Effector CD8-positive, alpha-beta T cell (primary cell): ENCODE data around the gene SLC28A1.
"Not testable (repeated sequence)": the region's sequence is repeated elsewhere in the genome, so short reads cannot be mapped to it uniquely, and the experiment has no call there.

ENCODE experiments used
- DNase-seq: peaks from one replicate; lab custom pipeline; 2025; lab: John Stamatoyannopoulos, UW
- total RNA-seq, 4 experiments: gene quantifications; one replicate each; lab custom pipeline; 2026; lab: John Stamatoyannopoulos, UW

The SLC28A1 gene, protein sequence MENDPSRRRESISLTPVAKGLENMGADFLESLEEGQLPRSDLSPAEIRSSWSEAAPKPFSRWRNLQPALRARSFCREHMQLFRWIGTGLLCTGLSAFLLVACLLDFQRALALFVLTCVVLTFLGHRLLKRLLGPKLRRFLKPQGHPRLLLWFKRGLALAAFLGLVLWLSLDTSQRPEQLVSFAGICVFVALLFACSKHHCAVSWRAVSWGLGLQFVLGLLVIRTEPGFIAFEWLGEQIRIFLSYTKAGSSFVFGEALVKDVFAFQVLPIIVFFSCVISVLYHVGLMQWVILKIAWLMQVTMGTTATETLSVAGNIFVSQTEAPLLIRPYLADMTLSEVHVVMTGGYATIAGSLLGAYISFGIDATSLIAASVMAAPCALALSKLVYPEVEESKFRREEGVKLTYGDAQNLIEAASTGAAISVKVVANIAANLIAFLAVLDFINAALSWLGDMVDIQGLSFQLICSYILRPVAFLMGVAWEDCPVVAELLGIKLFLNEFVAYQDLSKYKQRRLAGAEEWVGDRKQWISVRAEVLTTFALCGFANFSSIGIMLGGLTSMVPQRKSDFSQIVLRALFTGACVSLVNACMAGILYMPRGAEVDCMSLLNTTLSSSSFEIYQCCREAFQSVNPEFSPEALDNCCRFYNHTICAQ
- total RNA-seq: 0 to 0.62 (median 0) reads per million in 4 experiments

DNA sequence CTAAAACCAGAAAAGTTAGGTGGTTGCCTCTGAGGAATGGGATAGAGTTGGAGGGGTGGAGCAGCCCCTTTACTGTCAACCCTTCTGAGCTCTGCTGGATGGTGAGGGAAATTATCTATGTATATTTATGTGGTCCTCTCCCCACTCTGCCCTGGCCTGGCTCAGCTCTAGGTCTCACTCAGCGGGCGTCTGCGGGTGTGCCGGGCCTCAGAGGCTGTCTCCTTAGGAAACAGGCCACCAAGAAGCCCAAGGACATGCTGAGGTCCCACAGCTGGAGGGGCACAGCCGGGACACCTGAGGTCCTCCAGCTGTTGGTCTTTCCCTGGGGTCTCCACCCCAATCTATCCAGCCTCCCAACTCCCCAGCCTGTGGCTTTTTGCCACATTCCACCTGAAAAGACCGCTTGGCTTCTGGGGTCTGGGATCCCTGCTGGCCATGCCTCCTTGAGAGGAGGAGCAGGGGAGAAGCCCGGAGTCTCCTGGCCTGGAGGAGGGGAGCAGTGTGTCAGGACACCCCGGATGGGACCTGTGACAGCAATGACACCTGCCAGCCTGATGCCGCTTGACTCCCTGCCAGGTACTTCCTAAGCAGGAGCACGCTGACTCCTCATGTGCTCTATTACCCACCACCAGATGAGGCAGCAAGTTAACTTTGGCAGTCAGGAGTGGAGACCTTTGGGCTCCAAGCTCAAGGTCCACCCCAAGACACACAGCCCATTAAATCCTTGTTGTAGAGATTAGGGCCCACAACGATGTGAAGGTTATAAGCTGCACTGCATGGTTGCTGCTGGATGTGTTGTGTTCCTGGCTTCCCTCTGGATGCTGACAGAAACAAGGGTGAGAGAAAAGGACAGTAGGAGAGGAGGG is at the start of gene SLC28A1:
Gene SLC28A1 (plus strand): TSS at position 747 of the 866 bp plus-strand sequence. CDS start 3,099 bp downstream, outside the sequence.
- no peak for DNase-seq

DNA sequence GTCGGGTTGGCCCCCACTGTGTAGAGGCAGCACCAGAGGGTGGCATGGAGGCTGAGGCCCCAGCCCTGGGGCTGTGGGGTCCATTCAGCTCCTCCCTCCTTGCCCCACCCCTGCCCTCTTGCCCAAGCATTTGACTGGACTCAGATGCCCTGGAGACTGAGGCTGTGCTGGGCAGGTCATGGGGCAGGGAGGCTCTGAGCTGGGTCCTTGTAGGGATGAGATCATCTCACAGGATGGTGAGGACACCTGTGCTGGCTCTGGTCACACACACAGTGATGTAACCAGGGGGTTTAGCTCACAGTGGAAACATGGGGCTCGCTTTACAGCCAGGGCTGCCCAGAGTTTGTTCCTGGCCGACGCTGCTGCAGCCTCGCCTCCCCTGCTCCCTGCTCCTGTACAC is 49.5 kb upstream of the SLC28A1 start:
- no peak for DNase-seq

DNA sequence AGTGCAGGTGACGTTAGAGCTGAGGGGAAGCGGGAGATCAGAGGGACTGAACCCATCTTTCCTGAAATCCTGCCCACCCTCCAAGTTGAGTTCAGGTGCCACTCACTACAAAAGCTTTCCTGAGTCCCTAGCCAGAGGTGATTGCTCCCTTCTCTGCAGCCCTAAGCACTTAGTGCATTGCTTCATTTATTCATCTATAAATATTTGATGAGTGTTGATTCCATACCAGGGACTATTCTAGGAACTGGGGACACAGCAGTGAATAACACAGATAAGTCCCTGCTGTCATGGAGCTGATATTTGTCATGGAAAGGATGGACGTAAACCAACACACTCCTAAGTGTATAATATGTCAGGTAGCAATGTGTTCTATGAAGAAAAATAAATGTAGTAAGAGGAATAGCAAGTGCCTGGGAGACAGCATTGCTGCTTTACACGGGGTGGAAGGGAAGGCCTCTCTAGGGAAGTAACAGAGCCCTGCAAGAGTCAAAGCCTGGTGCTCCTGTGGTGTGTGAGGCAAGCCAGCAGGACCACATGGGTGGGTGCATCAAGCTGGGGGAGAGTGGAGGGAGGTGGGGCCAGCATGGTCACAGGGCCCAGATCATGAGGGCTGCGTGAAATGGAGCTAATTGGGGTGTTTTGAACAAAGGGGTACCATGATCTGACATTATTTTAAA is 48.7 kb upstream of the SLC28A1 start:
- no peak for DNase-seq

DNA sequence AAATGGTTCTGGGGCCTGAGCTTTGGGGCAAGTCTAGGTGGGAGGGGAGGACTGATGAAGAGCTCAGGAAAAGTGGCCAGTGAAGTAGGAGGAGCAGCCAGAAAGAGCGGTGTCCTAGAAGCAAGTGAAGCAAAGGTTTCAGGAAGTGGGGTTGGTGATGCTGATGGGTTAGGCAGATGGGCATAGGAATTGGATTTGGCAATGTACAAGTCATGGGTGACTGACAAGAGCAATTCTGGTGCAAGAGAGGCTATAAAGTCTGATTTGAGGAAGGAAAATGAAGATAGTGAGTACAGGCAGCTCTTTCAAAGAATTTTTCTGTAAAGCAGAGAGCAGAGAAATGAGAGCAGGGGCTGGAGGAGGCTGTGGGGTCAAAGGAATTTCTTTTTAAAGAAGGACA is 47.6 kb upstream of the SLC28A1 start:
- DNase-seq: no peak

DNA sequence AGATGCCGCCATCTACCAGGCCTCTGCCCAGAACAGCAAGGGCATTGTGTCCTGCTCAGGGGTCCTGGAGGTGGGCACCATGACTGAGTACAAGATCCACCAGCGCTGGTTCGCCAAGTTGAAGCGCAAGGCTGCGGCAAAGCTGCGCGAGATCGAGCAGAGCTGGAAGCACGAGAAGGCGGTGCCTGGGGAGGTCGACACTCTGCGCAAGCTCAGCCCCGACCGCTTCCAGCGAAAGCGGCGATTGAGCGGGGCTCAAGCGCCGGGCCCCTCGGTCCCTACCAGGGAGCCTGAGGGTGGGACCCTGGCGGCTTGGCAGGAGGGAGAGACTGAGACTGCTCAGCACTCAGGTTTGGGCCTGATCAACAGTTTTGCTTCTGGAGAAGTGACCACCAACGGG is 44.7 kb upstream of the SLC28A1 start:
- DNase-seq: no peak

DNA sequence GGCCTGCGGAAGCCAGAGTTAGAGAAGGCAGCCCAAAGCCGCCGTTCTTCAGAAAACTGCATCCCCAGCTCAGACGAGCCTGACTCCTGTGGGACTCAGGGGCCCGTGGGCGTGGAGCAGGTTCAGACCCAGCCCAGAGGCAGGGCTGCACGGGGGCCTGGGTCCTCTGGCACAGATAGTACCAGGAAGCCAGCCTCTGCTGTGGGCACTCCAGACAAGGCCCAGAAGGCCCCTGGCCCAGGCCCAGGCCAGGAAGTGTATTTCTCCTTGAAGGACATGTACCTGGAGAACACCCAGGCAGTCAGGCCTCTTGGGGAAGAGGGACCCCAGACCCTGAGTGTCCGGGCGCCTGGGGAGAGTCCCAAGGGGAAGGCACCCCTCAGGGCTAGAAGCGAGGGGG is 44.2 kb upstream of the SLC28A1 start:
- DNase-seq: no peak

DNA sequence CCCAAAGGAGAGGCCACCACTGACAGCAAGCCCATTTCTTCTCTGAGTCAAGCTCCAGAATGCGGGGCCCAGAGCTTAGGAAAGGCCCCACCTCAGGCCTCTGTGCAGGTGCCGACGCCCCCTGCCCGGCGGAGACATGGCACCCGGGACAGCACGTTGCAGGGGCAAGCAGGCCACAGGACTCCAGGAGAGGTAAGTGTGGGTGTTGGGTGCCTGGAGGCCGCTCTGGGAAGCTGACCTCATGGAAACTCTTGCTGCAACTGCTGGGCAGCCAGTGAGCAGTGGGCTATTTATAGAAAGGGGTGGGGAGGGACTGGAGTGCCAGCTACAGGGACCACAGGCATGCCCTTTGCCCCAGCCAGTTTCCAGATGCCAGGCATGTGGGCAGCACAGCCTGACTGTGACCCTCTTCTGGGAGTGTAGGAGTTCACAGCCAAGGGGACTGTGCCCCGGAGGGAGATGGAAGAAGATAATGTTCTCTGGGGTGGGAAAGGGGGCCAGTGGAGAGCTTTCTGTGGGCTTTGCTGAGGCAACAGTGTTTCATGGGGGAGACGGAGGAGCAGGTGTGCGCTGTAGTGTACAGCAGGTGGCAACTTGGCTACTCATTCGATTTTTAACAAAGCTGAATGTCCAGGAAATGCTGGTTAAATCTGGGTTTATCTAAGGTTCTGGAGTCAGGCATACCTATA is 43.6 kb upstream of the SLC28A1 start:
- no peak for DNase-seq

DNA sequence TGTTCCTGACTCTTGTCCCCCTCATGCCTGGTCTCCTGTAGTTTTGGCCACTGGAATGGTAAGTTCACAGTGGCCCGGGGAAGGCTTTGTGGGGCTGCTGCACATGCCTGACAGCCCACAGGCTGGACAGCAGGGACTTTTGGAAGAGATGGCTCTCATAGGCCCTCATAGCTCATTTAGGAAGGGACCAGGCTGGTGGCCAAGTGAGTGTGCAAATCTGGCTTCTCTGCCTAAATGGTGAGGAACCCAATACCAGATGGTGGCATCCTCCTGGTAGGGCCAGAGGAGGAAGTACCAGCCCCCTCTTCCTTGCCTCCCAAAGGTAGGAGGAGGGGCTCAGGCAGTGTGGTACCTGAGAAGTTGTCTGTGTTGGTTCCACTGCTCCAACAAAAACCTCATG is 41.7 kb upstream of the SLC28A1 start:
- DNase-seq: no peak

DNA sequence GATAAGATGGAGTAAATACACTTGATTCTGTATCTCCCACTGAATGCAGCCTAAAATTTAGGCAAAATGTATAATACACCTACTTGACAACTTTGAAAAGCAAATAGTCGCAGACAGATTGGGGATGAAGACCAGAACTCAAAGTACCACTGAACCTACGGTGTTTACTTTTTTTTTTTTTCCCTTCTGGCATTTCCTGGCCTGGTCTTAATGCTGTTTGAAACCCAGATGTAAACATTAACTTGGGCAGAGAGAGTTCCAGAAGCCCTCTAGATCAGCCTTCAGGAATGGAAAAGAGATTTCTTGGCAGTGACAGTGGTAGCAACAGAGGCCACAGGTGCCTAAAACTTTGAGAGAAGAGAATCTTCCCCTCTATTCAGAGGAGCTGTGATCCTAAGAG is 39.5 kb upstream of the SLC28A1 start:
- DNase-seq: no peak

DNA sequence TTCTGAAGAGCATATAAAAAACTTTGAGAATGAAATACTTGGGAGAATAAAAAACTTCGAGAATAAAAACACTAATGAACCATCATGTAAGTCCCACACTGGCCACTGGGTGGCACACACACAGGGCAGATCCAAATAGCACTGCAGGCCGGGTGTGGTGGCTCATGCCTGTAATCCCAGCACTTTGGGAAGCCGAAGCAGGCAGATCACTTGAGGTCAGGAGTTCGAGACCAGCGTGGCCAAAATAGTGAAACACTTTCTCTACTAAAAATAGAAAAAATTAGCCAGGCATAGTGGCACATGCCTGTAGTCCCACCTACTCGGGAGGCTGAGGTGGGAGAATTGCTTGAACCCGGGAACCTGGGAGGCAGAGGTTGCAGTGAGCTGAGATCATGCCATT is 38.8 kb upstream of the SLC28A1 start:
- not testable (repeated sequence) for DNase-seq

DNA sequence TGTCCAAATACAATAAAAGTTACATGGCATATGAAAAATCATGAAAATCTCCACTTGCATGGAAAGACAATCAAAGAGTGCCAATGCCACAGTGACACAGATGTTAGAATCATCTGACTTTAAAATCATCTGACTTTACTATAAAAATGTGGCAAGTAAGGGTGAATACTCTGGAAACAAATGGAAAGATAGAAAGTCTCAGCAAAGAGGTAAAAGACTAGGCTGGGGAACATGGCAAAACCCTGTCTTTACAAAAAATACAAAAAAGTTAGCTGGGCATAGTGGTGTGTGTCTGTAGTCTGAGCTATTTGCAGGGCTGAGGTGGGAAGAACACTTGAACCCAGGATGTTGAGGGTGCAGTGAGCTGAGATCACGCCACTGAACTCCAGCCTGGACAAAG is 38.2 kb upstream of the SLC28A1 start:
- DNase-seq: no peak

DNA sequence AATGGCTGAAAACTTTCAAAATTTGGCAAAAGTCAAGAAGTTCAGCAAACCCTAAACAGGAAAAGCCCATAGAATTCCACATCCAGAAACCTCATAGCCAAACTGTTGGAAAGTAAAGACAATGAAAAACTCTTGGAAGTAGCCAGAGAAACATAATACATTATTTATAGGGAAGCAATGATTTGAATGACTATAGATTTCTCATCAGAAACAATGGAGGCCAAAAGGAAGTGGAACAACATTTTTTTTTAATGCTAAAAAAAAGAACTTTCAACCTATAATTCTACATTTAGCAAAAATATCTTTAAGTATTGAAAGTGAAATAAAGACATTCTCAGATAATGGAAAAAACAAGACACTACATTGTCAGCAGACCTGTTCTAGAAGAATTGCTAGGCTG is 37.1 kb upstream of the SLC28A1 start:
- no peak for DNase-seq

DNA sequence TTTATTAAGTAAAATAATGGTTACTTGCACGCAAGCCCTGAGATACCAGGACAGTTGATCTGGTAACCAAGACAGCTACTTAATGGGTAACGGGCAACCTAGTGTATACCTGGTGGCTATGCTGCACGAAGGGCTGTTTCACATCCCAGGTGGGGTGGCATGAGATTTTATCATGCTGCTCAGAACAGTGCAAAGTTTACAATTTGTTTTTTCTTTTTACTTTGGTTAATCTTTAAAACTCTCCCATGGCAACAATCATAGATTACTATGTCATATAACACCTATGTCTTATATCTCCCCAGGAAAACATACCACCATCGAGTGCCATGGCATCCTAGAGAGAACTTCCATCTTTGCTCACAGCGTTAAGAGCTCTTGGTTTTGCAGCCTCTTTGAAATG is 32.2 kb upstream of the SLC28A1 start:
- no peak for DNase-seq

DNA sequence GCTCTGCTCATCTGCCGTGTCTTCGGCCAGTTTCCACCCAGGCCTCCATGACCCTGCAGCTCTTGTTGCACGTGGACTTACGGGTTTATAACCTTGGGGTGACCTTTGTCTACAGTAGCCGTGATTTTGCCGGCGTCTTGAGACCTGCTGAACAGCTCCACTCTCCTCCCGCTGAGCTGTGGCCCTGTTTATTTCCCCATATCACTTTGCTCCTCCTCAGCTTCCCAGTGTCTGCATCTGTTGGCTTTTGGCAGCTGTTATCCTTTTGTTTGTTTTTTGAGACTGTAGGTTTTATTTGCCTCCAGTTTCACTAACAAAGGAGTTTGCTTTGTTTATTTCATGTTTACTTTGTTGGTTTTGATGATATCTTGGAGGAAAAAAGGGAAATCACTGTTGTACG is 29.3 kb upstream of the SLC28A1 start:
- DNase-seq: no peak

DNA sequence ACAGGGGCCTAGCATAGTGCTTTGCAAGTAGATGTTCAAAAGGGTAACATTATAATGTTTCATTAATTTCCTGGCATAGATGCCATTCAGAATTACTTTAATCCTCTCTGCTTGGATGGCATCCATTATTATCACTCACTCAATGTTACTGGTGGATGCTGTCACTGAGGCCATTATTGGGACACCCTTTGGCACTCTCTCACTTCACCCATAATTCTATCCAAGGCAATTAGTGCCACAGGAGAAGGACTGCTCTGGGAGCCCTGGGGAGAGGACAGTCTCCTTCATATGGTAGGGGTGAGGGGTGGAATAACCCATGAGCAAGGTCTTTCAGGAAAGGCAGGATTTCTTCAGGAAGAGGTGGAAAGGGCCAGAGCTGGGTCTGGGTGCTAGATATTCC is 28.7 kb upstream of the SLC28A1 start:
- DNase-seq: no peak

DNA sequence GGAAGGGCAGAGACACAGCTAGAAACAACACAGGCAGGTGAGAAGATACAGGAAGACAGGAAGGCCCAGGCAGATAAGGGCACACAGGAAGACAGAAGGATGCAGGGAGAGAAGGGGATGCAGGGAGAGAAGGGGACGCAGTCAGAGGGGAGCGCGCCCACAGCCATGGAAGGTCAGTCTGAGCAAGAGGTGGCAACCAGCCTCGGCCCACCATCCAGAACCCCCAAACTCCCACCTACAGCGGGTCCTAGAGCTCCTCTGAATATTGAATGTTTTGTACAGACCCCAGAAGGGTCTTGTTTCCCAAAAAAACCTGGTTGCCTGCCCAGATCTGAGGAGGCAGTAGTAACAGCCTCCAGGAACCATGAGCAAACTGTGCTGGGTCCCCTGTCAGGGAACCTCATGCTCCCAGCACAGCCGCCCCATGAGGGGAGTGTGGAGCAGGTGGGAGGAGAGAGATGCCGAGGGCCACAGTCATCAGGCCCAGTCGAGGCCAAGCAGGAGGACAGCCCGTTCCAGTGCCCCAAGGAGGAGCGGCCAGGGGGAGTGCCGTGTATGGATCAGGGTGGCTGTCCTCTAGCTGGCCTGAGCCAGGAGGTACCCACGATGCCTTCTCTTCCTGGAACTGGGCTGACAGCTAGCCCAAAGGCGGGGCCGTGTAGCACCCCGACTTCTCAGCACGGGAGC is 27.6 kb upstream of the SLC28A1 start:
- DNase-seq: no peak

DNA sequence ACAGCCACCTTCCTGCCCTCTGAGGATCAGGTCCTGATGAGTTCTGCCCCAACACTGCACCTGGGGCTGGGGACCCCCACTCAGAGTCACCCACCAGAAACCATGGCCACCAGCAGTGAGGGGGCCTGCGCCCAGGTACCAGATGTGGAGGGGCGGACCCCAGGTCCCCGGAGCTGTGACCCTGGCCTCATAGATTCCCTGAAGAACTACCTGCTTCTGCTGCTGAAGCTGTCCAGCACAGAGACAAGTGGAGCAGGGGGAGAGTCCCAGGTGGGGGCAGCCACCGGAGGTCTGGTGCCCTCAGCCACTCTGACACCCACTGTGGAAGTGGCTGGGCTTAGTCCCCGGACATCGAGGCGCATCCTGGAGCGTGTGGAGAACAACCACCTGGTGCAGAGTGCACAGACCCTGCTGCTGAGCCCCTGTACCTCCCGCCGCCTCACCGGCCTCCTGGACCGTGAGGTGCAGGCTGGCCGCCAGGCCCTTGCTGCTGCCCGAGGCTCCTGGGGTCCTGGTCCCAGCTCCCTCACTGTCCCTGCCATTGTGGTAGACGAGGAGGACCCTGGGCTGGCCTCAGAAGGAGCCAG is 27.0 kb upstream of the SLC28A1 start:
- no peak for DNase-seq

DNA sequence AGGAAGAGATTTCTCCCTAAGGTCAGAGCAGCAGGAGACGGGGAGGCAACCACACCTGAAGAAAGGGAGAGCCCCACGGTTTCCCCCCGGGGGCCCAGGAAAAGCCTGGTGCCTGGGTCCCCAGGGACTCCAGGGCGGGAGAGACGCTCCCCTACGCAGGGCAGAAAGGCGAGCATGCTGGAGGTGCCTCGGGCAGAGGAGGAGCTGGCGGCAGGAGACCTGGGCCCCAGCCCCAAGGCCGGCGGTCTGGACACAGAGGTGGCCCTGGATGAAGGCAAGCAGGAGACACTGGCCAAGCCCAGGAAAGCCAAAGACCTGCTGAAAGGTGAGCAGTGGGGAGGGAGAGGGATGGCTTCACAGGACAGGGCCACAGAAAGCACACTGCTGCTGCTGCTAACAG is 26.2 kb upstream of the SLC28A1 start:
- no peak for DNase-seq

DNA sequence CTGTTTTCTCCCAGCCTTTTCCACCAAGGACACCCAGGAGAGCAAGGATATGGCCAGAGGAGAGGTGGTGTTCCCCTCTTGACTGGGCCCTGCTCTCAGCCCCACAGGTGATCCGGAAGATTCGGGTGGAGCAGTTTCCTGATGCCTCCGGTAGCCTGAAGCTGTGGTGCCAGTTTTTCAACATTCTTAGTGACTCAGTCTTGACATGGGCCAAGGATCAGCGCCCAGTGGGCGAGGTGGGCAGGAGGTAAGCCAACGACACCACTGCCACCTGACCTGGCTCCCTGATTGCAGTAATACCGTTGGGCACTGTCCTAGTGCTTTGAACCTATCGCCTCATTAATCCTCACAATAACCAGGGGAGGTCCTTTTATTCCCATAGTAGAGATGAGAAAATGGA is 25.3 kb upstream of the SLC28A1 start:
- no peak for DNase-seq

DNA sequence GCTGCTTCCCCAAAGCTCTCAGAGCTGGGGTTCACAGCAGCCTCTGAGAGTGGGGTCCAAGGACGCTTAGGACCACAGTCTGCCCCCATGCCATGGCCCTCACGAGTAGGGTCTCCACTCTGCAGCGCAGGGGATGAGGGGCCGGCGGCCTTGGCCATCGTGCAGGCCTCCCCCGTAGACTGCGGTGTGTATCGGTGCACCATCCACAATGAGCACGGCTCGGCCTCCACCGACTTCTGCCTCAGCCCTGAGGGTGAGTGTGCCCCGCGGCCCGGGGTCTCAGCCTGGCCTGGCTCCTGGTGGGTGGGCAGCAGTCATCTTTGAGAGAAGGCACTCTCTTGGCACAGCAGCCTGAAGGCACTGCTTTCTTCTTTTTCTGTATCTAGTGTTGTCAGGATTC is 24.8 kb upstream of the SLC28A1 start:
- DNase-seq: no peak
